SK-N-SH (cell line): ENCODE data around the gene NKAIN4.

Source experiments
- CTCF ChIP-seq: fragments of 200-600 bp; sonication (generic); IDR thresholded peaks from 2 replicates; pipeline ENCODE4 v1.6.1; 2017; ENCODE audit warnings: antibody characterized with exemption, mild to moderate bottlenecking, moderate library complexity
- EP300 ChIP-seq, 2 experiments: IDR thresholded peaks; 2 replicates each; pipeline versions ENCODE4 v1.4.0 to v1.6.1; 2012; ENCODE audit warnings: borderline replicate concordance in 1 of 2, low read depth in 1 of 2, low read length in 1 of 2
- FOSL2 ChIP-seq: IDR thresholded peaks from 2 replicates; pipeline ENCODE4 v1.4.0; 2012; ENCODE audit warnings: low read depth, mild to moderate bottlenecking, moderate library complexity, borderline replicate concordance
- GABPA ChIP-seq: IDR thresholded peaks from 2 replicates; pipeline ENCODE4 v1.4.0; 2012; ENCODE audit warnings: low read depth, mild to moderate bottlenecking
- GATA2 ChIP-seq: sonication (generic); formaldehyde crosslinking; IDR thresholded peaks from 2 replicates; pipeline ENCODE4 v1.5.0; 2020; ENCODE audit warnings: mild to moderate bottlenecking, missing genetic modification reagents
- MAX ChIP-seq: IDR thresholded peaks from 2 replicates; pipeline ENCODE4 v1.4.0; 2012; ENCODE audit warnings: low read depth
- RAD21 ChIP-seq: IDR thresholded peaks from 2 replicates; pipeline ENCODE4 v1.6.1; 2012; ENCODE audit warnings: mild to moderate bottlenecking, low read length
- REST ChIP-seq: IDR thresholded peaks from 2 replicates; pipeline ENCODE4 v1.6.1; 2012; ENCODE audit warnings: mild to moderate bottlenecking, low read depth, low read length, moderate library complexity
- TEAD4 ChIP-seq: IDR thresholded peaks from 2 replicates; pipeline ENCODE4 v1.4.0; 2012; ENCODE audit warnings: mild to moderate bottlenecking, borderline replicate concordance; ENCODE audit not compliant: insufficient read depth
- USF1 ChIP-seq: IDR thresholded peaks from 2 replicates; pipeline ENCODE4 v1.4.0; 2012; ENCODE audit warnings: low read depth, borderline replicate concordance
- USF2 ChIP-seq: fragments of 150-350 bp; IDR thresholded peaks from 2 replicates; pipeline ENCODE4 v1.6.1; 2017; ENCODE audit warnings: antibody characterized with exemption, low read length, low read depth, borderline replicate concordance

- no peak for TF ChIP-seq CTCF
- no peak for TF ChIP-seq USF2
- no peak for TF ChIP-seq REST
- no peak for TF ChIP-seq GATA2 (CRISPR knock-in tag)
- TF ChIP-seq FOSL2, result no peak
- no peak for TF ChIP-seq EP300 (IDR thresholded peaks at IDR 0.05; ENCODE audit: borderline replicate concordance in 1 of 2, low read depth in 1 of 2, low read length in 1 of 2)
- no peak for TF ChIP-seq USF1
- no peak for TF ChIP-seq MAX
- no peak for TF ChIP-seq GABPA
- no peak for TF ChIP-seq RAD21
- TF ChIP-seq TEAD4, result no peak
These were observed 42.5 kb upstream of the NKAIN4 start for GRCh38 chr20:63296531-63297299.
